ENCODE measurements around the gene STRN3. TPM values are rescaled to one million over a fixed set of nuclear protein-coding genes. Genes with fewer than 3 reads are reported as not detected.

STRN3 gene
- total and polyA plus RNA-seq, 9 donors, result 11.5 to 43.0 (median 32.4) TPM

DNA sequence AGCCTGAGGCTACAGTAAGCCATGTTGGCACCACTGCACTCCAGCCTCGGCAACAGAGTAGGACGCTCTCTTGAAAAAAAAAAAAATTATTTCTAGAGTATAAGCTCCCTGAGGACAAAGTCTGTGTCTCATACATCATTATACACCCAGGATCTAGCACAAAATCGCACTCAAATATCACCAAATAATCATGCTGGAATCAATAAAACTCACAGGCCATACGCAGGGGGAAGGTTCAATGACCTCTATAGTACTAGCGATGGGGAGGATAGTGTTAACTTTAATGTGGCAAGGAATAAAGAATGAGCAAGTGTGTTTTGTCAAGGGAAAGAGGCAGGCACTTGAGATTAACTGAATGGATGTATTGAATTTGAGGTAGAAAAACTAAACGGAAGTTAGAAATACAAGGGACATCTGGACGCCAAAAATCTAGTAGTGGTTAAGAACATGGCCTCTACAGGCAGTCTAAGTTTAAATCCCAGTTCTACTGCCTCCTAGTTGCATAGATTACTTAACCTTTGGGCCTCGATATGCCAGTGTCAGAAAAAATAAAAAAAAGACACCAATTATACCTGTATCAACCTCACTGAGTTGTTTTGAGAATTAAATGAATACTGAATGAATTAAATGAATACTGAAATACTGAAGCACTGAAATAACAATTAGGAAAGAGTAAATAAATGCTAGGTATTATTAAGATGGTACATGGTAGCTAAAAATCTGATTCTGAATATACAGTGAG lies 5.2 kb downstream of the STRN3 start:
- peaks cover 5% of the 10 kb centered on the region for H3K4me1 ChIP-seq (ENCODE audit: insufficient read depth)
- no peak overlapping the region for H3K4me3 ChIP-seq
- no peak for DNase-seq
- no peak for TF ChIP-seq EP300 (IDR thresholded peaks at IDR 0.05)
- no peak for TF ChIP-seq POLR2A (IDR thresholded peaks at IDR 0.05)
- H3K27ac ChIP-seq, result no peak overlapping the region
- no peaks in the 10 kb centered on the region for H3K9me3 ChIP-seq
- no peaks in the 10 kb centered on the region for H3K36me3 ChIP-seq
- intact Hi-C loops (cut with DNase I), result no loop called here
- no peaks in the 10 kb centered on the region for H3K27me3 ChIP-seq
- 82 to 86% (median 84%) methylated on average over 8 of the region's 8 CpGs for WGBS, 3 donors

DNA sequence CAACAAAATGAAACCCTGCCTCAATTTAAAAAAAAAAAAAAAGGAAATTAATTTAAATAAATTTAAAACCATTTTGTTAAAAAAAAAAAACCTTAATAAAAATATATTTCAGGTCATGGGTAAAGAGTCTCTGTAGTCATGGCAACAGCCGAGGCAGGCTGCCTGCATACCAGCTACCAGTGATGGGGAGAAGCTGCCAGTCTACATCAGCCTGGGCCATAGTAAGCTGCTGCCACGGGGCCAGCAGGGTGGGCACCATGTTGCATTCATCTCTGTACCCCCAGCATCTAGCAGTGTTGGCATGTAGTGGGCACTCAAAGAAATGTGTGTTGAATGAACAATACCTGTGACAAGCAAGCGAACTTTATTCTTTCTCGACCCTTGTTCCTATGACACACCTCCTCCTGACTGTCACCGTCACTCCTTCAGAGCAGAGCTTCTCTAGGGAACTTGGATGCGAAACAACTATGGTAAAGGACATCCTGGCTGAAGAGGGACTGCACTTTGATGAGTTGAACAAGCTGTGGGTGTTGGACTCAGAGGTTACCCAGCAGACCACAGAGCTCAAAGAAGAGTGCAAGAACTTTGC lies 8.0 kb downstream of the STRN3 start:
- no peak overlapping the region for H3K27ac ChIP-seq
- no peak overlapping the region for H3K4me3 ChIP-seq
- intact Hi-C loops (cut with DNase I), result no loop called here
- H3K27me3 ChIP-seq, result no peaks in the 10 kb centered on the region
- no peak for TF ChIP-seq CTCF (IDR thresholded peaks at IDR 0.05)
- TF ChIP-seq EP300 (IDR thresholded peaks at IDR 0.05), result no peak
- TF ChIP-seq POLR2A (IDR thresholded peaks at IDR 0.05), result no peak
- DNase-seq, result no peak
- H3K4me1 ChIP-seq (ENCODE audit: insufficient read depth), result peaks cover 5% of the 10 kb centered on the region
- 86 to 90% (median 87%) methylated on average over 6 of the region's 6 CpGs for WGBS, 3 donors
- H3K36me3 ChIP-seq, result no peaks in the 10 kb centered on the region
- H3K9me3 ChIP-seq, result no peaks in the 10 kb centered on the region

GRCh38 chr14:31013841-31014240 lies 12.3 kb downstream of the STRN3 start:
- no peaks in the 10 kb centered on the region for H3K27me3 ChIP-seq
- DNase-seq, result no peak
- WGBS, 3 donors, result 79 to 86% (median 81%) methylated on average over 4 of the region's 4 CpGs
- no peak overlapping the region for H3K27ac ChIP-seq
- no peak overlapping the region for H3K4me3 ChIP-seq
- H3K9me3 ChIP-seq, result no peaks in the 10 kb centered on the region
- intact Hi-C loops (cut with DNase I), result no loop called here
- H3K4me1 ChIP-seq (ENCODE audit: insufficient read depth), result peaks cover 6% of the 10 kb centered on the region
- no peak for TF ChIP-seq EP300 (IDR thresholded peaks at IDR 0.05)
- TF ChIP-seq POLR2A (IDR thresholded peaks at IDR 0.05), result no peak
- TF ChIP-seq CTCF (IDR thresholded peaks at IDR 0.05), result no peak
- no peaks in the 10 kb centered on the region for H3K36me3 ChIP-seq

DNA sequence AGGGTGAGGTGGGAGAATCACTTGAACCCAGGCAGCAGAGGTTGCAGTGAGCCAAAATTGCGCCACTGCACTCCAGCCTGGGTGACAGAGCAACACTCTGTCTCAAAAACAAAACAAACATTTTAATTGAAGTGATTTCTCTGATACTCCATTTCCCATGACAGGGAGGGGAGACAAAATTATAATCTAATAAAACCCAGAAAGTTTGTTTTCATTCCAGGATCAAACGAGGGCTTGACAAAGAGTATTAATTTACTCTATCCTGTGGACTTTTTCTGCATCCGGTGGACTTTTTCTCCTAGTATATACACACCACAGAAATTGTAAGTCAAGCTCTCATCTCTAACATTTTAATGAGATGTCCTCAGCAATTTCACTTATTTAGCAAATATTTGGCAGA lies 15.2 kb downstream of the STRN3 start:
- H3K9me3 ChIP-seq, result no peaks in the 10 kb centered on the region
- H3K27ac ChIP-seq, result no peak overlapping the region
- no peaks in the 10 kb centered on the region for H3K27me3 ChIP-seq
- H3K36me3 ChIP-seq, result no peaks in the 10 kb centered on the region
- intact Hi-C loops (cut with DNase I), result no loop called here
- H3K4me3 ChIP-seq, result no peak overlapping the region
- peaks cover 1% of the 10 kb centered on the region for H3K4me1 ChIP-seq (ENCODE audit: insufficient read depth)
- 38 to 54% (median 52%) methylated on average over 3 of the region's 3 CpGs for WGBS, 3 donors
- TF ChIP-seq EP300 (IDR thresholded peaks at IDR 0.05) (no peak), POLR2A (IDR thresholded peaks at IDR 0.05) (no peak), CTCF (IDR thresholded peaks at IDR 0.05) (no peak)
- no peak for DNase-seq
